NCI-H82 treated with DMSO at 0.1 percent for 48 hours (cell line): Measurements from ENCODE around the gene PRR15.
A peak's percentile ranks its signal among the peaks of the same experiment; 100 is the strongest.

ENCODE experiments used
- DNase-seq: peaks from one replicate; lab custom pipeline; 2025; ENCODE audit not compliant: unreplicated experiment; lab: John Stamatoyannopoulos, UW

PRR15 gene

GRCh38 chr7:29567174-29567573, 3.5 kb downstream of the PRR15 start:
- no peak for DNase-seq

GRCh38 chr7:29569648-29570047, 6.0 kb downstream of the PRR15 start:
- DNase-seq: no peak

GRCh38 chr7:29572558-29572957, 8.9 kb downstream of the PRR15 start:
- DNase-seq: no peak

GRCh38 chr7:29573567-29573966, 9.9 kb downstream of the PRR15 start:
- DNase-seq: no peak

GRCh38 chr7:29574659-29575058, 11.0 kb downstream of the PRR15 start:
- DNase-seq: no peak

- no peak for DNase-seq
Observed at GRCh38 chr7:29587195-29587808, 23.7 kb downstream of the PRR15 start.

- peak; percentile 43 for DNase-seq
Observed at GRCh38 chr7:29588212-29588611, 24.6 kb downstream of the PRR15 start.

- DNase-seq: peak; percentile 75
Observed at GRCh38 chr7:29588900-29589696, 25.5 kb downstream of the PRR15 start.

GRCh38 chr7:29592866-29593265, 29.2 kb downstream of the PRR15 start:
- no peak for DNase-seq

- no peak for DNase-seq
Observed at GRCh38 chr7:29593459-29593858, 29.8 kb downstream of the PRR15 start.

- no peak for DNase-seq
Observed at GRCh38 chr7:29596593-29597178, 33.1 kb downstream of the PRR15 start.

- no peak for DNase-seq
Observed at GRCh38 chr7:29597266-29597665, 33.6 kb downstream of the PRR15 start.

GRCh38 chr7:29598137-29598536, 34.5 kb downstream of the PRR15 start:
- DNase-seq: no peak

- no peak for DNase-seq
Observed at GRCh38 chr7:29598613-29599012, 35.0 kb downstream of the PRR15 start.

GRCh38 chr7:29599026-29599425, 35.4 kb downstream of the PRR15 start:
- no peak for DNase-seq

- DNase-seq: no peak
Observed at GRCh38 chr7:29600661-29601060, 37.0 kb downstream of the PRR15 start.

- DNase-seq: no peak
Observed at GRCh38 chr7:29604052-29604451, 40.4 kb downstream of the PRR15 start.

GRCh38 chr7:29604702-29605101, 41.1 kb downstream of the PRR15 start:
- no peak for DNase-seq

- no peak for DNase-seq
Observed at GRCh38 chr7:29605671-29606070, 42.0 kb downstream of the PRR15 start.

GRCh38 chr7:29606287-29606721, 42.7 kb downstream of the PRR15 start:
- DNase-seq: no peak

- DNase-seq: no peak
Observed at GRCh38 chr7:29606830-29607229, 43.2 kb downstream of the PRR15 start.

- no peak for DNase-seq
Observed at GRCh38 chr7:29607259-29607658, 43.6 kb downstream of the PRR15 start.
